HEK293 (cell line): ENCODE data around the gene MRS2.

ENCODE experiments used
- CTCF ChIA-PET: fragments of 350-600 bp; formaldehyde crosslinking; extraction: SDS; loops from one replicate; lab custom pipeline; 2021; ENCODE audit warnings: antibody characterized with exemption; lab: Yijun Ruan, JAX
- POLR2A ChIA-PET: fragments of 300-600 bp; formaldehyde crosslinking; extraction: SDS; loops from one replicate; lab custom pipeline; 2020; ENCODE audit warnings: antibody characterized with exemption, inconsistent platforms; lab: Yijun Ruan, JAX
- H3K27ac ChIP-seq: fragments of 200-500 bp; sonication (Bioruptor generic); 2 replicates; pipeline ENCODE4 v1.5.1; 2014; ENCODE audit warnings: low read depth, low read length, control low read depth, inconsistent platforms; ENCODE audit errors: extremely low read depth
- H3K36me3 ChIP-seq, 2 experiments: fragments of 200-500 bp in 1 of 2; sonication (Bioruptor generic) in 1 of 2; 1 replicate in 1 of 2; 2 replicates in 1 of 2; pipeline ENCODE4 v1.5.1; 2014 to 2017; ENCODE audit warnings: inconsistent platforms in 2 of 2, low read length in 2 of 2; ENCODE audit not compliant: control insufficient read depth in 2 of 2, insufficient read depth in 1 of 2
- H3K4me1 ChIP-seq: fragments of 200-500 bp; sonication (Bioruptor generic); 2 replicates; pipeline ENCODE4 v1.5.1; 2014; ENCODE audit warnings: mild to moderate bottlenecking, low read length, inconsistent platforms; ENCODE audit not compliant: control insufficient read depth, insufficient read depth
- H3K4me3 ChIP-seq: 2 replicates; pipeline ENCODE4 v1.5.1; 2011; ENCODE audit warnings: low read depth, mild to moderate bottlenecking, control low read depth, low read length, moderate library complexity
- H3K9me3 ChIP-seq: fragments of 200-500 bp; sonication (Bioruptor generic); 2 replicates; pipeline ENCODE4 v1.5.1; 2014; ENCODE audit warnings: low read depth, low read length, inconsistent platforms; ENCODE audit not compliant: control insufficient read depth, insufficient read depth
- BCL11A ChIP-seq: fragments of 450-650 bp; formaldehyde crosslinking; IDR thresholded peaks from 2 replicates; pipeline ENCODE4 v1.5.1; 2016; ENCODE audit warnings: low read depth, missing biosample characterization, missing genetic modification characterization
- FEZF1 ChIP-seq: fragments of 450-650 bp; formaldehyde crosslinking; IDR thresholded peaks from 2 replicates; pipeline ENCODE4 v1.5.1; 2016; ENCODE audit warnings: missing biosample characterization, missing genetic modification characterization
- HOXD13 ChIP-seq: sonication (generic); formaldehyde crosslinking; IDR thresholded peaks from 2 replicates; pipeline ENCODE4 v1.8.0; 2022; ENCODE audit warnings: missing genetic modification reagents, borderline replicate concordance
- KLF1 ChIP-seq: fragments of 450-650 bp; formaldehyde crosslinking; IDR thresholded peaks from 2 replicates; pipeline ENCODE4 v1.5.1; 2016; ENCODE audit warnings: missing biosample characterization, missing genetic modification characterization
- KLF9 ChIP-seq: fragments of 450-650 bp; formaldehyde crosslinking; IDR thresholded peaks from 2 replicates; pipeline ENCODE4 v1.5.1; 2016; ENCODE audit warnings: missing biosample characterization, missing genetic modification characterization, low read depth
- OSR2 ChIP-seq: fragments of 450-650 bp; formaldehyde crosslinking; IDR thresholded peaks from 2 replicates; pipeline ENCODE4 v1.5.1; 2016; ENCODE audit warnings: missing biosample characterization, missing genetic modification characterization
- SP2 ChIP-seq: fragments of 450-650 bp; formaldehyde crosslinking; IDR thresholded peaks from 2 replicates; pipeline ENCODE4 v1.5.1; 2016; ENCODE audit warnings: missing biosample characterization, missing genetic modification characterization
- YY1 ChIP-seq: fragments of 450-650 bp; formaldehyde crosslinking; IDR thresholded peaks from 2 replicates; pipeline ENCODE4 v1.5.1; 2018; ENCODE audit warnings: missing biosample characterization, missing genetic modification characterization
- ZBTB20 ChIP-seq: fragments of 450-650 bp; formaldehyde crosslinking; IDR thresholded peaks from 2 replicates; pipeline ENCODE4 v1.5.1; 2016; ENCODE audit warnings: missing biosample characterization, missing genetic modification characterization
- ZNF10 ChIP-seq: fragments of 450-650 bp; formaldehyde crosslinking; IDR thresholded peaks from 2 replicates; pipeline ENCODE4 v1.5.1; 2017; ENCODE audit warnings: missing biosample characterization, missing genetic modification characterization
- ZNF274 ChIP-seq, 2 experiments: fragments of 200-500 bp in 1 of 2; fragments of 450-650 bp in 1 of 2; sonication (Bioruptor generic) in 1 of 2; formaldehyde crosslinking in 1 of 2; IDR thresholded peaks; 2 replicates each; pipeline versions ENCODE4 v1.5.1 to v1.6.1; 2014 to 2016; ENCODE audit warnings: borderline replicate concordance in 1 of 2, inconsistent platforms in 1 of 2, low read length in 1 of 2, missing biosample characterization in 1 of 2, missing genetic modification characterization in 1 of 2
- ZNF354C ChIP-seq: fragments of 450-650 bp; formaldehyde crosslinking; IDR thresholded peaks from 2 replicates; pipeline ENCODE4 v1.5.1; 2016; ENCODE audit warnings: missing biosample characterization, missing genetic modification characterization, low read depth, borderline replicate concordance
- ZNF394 ChIP-seq: fragments of 450-650 bp; formaldehyde crosslinking; IDR thresholded peaks from 2 replicates; pipeline ENCODE4 v1.5.1; 2016; ENCODE audit warnings: missing biosample characterization, missing genetic modification characterization, mild to moderate bottlenecking, moderate library complexity, borderline replicate concordance
- ZNF416 ChIP-seq: fragments of 450-650 bp; formaldehyde crosslinking; IDR thresholded peaks from 2 replicates; pipeline ENCODE4 v1.5.1; 2016; ENCODE audit warnings: missing biosample characterization, missing genetic modification characterization
- ZNF544 ChIP-seq: fragments of 450-650 bp; formaldehyde crosslinking; IDR thresholded peaks from 2 replicates; pipeline ENCODE4 v1.5.0; 2017; ENCODE audit warnings: missing biosample characterization, missing genetic modification characterization
- ZNF660 ChIP-seq: fragments of 450-650 bp; IDR thresholded peaks from 2 replicates; pipeline ENCODE4 v1.5.1; 2018; ENCODE audit warnings: missing biosample characterization, mild to moderate bottlenecking, missing genetic modification characterization
- ZNF707 ChIP-seq: fragments of 450-650 bp; formaldehyde crosslinking; IDR thresholded peaks from 2 replicates; pipeline ENCODE4 v1.5.1; 2016; ENCODE audit warnings: missing biosample characterization, missing genetic modification characterization
- ZNF747 ChIP-seq: fragments of 450-650 bp; formaldehyde crosslinking; IDR thresholded peaks from 2 replicates; pipeline ENCODE4 v1.5.1; 2016; ENCODE audit warnings: missing biosample characterization, missing genetic modification characterization
- ZNF776 ChIP-seq: fragments of 450-650 bp; formaldehyde crosslinking; IDR thresholded peaks from 2 replicates; pipeline ENCODE4 v1.5.0; 2017; ENCODE audit warnings: missing biosample characterization, missing genetic modification characterization, borderline replicate concordance
- ZNF843 ChIP-seq: fragments of 450-650 bp; formaldehyde crosslinking; IDR thresholded peaks from 2 replicates; pipeline ENCODE4 v1.5.1; 2016; ENCODE audit warnings: missing biosample characterization, missing genetic modification characterization
- ZSCAN23 ChIP-seq: fragments of 450-650 bp; formaldehyde crosslinking; IDR thresholded peaks from 2 replicates; pipeline ENCODE4 v1.5.1; 2016; ENCODE audit warnings: missing biosample characterization, missing genetic modification characterization
- TF ChIP-seq, protein P1 (sequence below): fragments of 450-650 bp; formaldehyde crosslinking; IDR thresholded peaks from 2 replicates; pipeline ENCODE4 v1.5.1; 2016; ENCODE audit warnings: missing biosample characterization, missing genetic modification characterization, borderline replicate concordance
- TF ChIP-seq, protein P2 (sequence below): fragments of 450-650 bp; IDR thresholded peaks from 2 replicates; pipeline ENCODE4 v1.5.1; 2018; ENCODE audit warnings: missing biosample characterization, missing genetic modification characterization
- TF ChIP-seq, protein P3 (sequence below): fragments of 450-650 bp; formaldehyde crosslinking; IDR thresholded peaks from 2 replicates; pipeline ENCODE4 v1.5.1; 2016; ENCODE audit warnings: missing biosample characterization, missing genetic modification characterization
- TF ChIP-seq, protein P4 (sequence below): IDR thresholded peaks from 2 replicates; pipeline ENCODE4 v1.6.1; 2011; ENCODE audit warnings: mild to moderate bottlenecking, low read depth, low read length, borderline replicate concordance

Gene MRS2

DNA sequence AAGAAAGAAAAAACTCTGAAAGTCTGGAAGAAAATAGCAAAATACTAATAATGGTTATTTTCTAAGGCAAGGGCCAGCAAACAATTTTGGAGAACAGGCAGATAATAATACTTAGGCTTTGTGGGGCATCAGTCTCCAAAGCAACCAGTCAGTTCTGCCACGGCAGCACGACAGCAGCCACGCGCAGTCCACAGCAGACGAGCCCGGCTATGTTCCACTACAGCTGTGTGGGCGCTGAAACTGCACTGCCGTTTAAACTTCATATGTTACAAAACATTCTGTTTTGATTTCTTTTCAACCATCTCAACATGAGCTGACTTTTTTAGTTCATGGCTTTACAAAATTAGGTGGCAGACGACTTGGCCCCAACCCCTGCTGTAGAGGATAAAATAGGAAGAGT is 29.9 kb downstream of the MRS2 start:
- Histone ChIP-seq H3K4me3 (no peak overlapping the region), H3K4me1 (no peaks in the 10 kb centered on the region), H3K36me3 (no peaks in the 10 kb centered on the region; a peak in 1 of 3 replicates), H3K9me3 (no peaks in the 10 kb centered on the region), H3K27ac (no peak overlapping the region)
- TF ChIP-seq ZNF10 (tag by site-specific recombination) = no peak
- no peak for TF ChIP-seq ZBTB20 (tag by site-specific recombination)
- no peak for TF ChIP-seq ZNF544
- no peak for TF ChIP-seq ZSCAN23
- no peak for TF ChIP-seq KLF9 (tag by site-specific recombination)
- no peak for TF ChIP-seq ZNF707 (tag by site-specific recombination)
- TF ChIP-seq FEZF1 (tag by site-specific recombination) = no peak
- TF ChIP-seq ZNF394 (tag by site-specific recombination) = no peak
- TF ChIP-seq SP2 = no peak
- no peak for TF ChIP-seq ZNF660 (tag by site-specific recombination)
- TF ChIP-seq, protein P1, sequence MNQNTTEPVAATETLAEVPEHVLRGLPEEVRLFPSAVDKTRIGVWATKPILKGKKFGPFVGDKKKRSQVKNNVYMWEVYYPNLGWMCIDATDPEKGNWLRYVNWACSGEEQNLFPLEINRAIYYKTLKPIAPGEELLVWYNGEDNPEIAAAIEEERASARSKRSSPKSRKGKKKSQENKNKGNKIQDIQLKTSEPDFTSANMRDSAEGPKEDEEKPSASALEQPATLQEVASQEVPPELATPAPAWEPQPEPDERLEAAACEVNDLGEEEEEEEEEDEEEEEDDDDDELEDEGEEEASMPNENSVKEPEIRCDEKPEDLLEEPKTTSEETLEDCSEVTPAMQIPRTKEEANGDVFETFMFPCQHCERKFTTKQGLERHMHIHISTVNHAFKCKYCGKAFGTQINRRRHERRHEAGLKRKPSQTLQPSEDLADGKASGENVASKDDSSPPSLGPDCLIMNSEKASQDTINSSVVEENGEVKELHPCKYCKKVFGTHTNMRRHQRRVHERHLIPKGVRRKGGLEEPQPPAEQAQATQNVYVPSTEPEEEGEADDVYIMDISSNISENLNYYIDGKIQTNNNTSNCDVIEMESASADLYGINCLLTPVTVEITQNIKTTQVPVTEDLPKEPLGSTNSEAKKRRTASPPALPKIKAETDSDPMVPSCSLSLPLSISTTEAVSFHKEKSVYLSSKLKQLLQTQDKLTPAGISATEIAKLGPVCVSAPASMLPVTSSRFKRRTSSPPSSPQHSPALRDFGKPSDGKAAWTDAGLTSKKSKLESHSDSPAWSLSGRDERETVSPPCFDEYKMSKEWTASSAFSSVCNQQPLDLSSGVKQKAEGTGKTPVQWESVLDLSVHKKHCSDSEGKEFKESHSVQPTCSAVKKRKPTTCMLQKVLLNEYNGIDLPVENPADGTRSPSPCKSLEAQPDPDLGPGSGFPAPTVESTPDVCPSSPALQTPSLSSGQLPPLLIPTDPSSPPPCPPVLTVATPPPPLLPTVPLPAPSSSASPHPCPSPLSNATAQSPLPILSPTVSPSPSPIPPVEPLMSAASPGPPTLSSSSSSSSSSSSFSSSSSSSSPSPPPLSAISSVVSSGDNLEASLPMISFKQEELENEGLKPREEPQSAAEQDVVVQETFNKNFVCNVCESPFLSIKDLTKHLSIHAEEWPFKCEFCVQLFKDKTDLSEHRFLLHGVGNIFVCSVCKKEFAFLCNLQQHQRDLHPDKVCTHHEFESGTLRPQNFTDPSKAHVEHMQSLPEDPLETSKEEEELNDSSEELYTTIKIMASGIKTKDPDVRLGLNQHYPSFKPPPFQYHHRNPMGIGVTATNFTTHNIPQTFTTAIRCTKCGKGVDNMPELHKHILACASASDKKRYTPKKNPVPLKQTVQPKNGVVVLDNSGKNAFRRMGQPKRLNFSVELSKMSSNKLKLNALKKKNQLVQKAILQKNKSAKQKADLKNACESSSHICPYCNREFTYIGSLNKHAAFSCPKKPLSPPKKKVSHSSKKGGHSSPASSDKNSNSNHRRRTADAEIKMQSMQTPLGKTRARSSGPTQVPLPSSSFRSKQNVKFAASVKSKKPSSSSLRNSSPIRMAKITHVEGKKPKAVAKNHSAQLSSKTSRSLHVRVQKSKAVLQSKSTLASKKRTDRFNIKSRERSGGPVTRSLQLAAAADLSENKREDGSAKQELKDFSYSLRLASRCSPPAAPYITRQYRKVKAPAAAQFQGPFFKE (tag by site-specific recombination) = no peak
- TF ChIP-seq, protein P2, sequence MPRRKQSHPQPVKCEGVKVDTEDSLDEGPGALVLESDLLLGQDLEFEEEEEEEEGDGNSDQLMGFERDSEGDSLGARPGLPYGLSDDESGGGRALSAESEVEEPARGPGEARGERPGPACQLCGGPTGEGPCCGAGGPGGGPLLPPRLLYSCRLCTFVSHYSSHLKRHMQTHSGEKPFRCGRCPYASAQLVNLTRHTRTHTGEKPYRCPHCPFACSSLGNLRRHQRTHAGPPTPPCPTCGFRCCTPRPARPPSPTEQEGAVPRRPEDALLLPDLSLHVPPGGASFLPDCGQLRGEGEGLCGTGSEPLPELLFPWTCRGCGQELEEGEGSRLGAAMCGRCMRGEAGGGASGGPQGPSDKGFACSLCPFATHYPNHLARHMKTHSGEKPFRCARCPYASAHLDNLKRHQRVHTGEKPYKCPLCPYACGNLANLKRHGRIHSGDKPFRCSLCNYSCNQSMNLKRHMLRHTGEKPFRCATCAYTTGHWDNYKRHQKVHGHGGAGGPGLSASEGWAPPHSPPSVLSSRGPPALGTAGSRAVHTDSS = no peak
- no peak for TF ChIP-seq BCL11A (tag by site-specific recombination)
- TF ChIP-seq ZNF354C = no peak
- TF ChIP-seq ZNF416 (tag by site-specific recombination) = no peak
- no peak for TF ChIP-seq ZNF747 (tag by site-specific recombination)
- no peak for TF ChIP-seq ZNF843
- CTCF ChIA-PET = interaction anchor here (1.0 to 5.4 kb wide), 7 partner anchors 9 to 89 kb away, joined by 3 to 55 read pairs (median 5); no protein-coding TSS in a partner anchor
- POLR2A ChIA-PET = no interaction called here

DNA sequence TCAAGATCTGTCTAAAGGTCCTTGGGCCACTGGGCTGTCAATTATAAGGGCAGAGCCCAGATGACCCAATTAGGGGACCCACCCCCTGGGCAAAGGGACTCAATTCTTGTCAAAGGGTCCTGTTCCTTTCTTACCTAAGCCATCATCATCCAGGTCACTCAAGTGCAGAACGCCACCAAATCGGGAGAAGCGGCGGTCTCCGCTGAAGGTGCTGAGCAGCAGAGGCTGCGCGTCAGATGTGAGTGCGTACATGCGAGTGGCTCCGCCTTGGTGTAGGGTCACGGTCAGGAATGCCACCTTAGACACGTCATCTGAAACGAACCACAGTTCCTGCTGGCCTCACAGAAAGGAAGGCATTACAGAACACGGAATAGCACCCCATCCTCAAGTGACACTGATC is 34.2 kb downstream of the MRS2 start:
- Histone ChIP-seq H3K27ac (no peak overlapping the region), H3K4me1 (no peaks in the 10 kb centered on the region), H3K36me3 (no peaks in the 10 kb centered on the region; a peak in 1 of 3 replicates), H3K4me3 (no peak overlapping the region), H3K9me3 (no peaks in the 10 kb centered on the region)
- CTCF ChIA-PET = interaction anchor here (1.2 to 1.6 kb wide), 2 partner anchors 135 to 154 kb away, joined by 3 to 4 read pairs; no protein-coding TSS in a partner anchor
- POLR2A ChIA-PET = no interaction called here
- TF ChIP-seq YY1 (tag by site-specific recombination) (no peak), ZNF416 (tag by site-specific recombination) (no peak), ZNF274 (IDR thresholded peaks at IDR 0.05; ENCODE audit: low read length) (no peak), ZNF274 (tag by site-specific recombination; IDR thresholded peaks at IDR 0.05; ENCODE audit: borderline replicate concordance) (no peak), HOXD13 (CRISPR knock-in tag) (no peak), OSR2 (tag by site-specific recombination) (no peak), KLF1 (tag by site-specific recombination) (no peak), ZNF776 (no peak)
- TF ChIP-seq, protein P3, sequence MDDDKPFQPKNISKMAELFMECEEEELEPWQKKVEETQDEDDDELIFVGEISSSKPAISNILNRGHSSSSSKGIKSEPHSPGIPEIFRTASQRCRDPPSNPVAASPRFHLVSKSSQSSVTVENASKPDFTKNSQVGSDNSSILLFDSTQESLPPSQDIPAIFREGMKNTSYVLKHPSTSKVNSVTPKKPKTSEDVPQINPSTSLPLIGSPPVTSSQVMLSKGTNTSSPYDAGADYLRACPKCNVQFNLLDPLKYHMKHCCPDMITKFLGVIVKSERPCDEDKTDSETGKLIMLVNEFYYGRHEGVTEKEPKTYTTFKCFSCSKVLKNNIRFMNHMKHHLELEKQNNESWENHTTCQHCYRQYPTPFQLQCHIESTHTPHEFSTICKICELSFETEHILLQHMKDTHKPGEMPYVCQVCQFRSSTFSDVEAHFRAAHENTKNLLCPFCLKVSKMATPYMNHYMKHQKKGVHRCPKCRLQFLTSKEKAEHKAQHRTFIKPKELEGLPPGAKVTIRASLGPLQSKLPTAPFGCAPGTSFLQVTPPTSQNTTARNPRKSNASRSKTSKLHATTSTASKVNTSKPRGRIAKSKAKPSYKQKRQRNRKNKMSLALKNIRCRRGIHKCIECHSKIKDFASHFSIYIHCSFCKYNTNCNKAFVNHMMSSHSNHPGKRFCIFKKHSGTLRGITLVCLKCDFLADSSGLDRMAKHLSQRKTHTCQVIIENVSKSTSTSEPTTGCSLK = no peak
- TF ChIP-seq, protein P4, sequence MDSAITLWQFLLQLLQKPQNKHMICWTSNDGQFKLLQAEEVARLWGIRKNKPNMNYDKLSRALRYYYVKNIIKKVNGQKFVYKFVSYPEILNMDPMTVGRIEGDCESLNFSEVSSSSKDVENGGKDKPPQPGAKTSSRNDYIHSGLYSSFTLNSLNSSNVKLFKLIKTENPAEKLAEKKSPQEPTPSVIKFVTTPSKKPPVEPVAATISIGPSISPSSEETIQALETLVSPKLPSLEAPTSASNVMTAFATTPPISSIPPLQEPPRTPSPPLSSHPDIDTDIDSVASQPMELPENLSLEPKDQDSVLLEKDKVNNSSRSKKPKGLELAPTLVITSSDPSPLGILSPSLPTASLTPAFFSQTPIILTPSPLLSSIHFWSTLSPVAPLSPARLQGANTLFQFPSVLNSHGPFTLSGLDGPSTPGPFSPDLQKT = no peak
